ENCODE measurements around the gene DSN1. TPM values are rescaled to one million over a fixed set of nuclear protein-coding genes. Genes with fewer than 3 reads are reported as not detected.

Gene DSN1
- total RNA-seq, 1 donor from 2014 or later, result 18.7 TPM

Other genes with a start within 250 kb of the DSN1 start
- 0.77 and 1.8 TPM in 2 replicates for gene MYL9, start 232.2 kb downstream of the DSN1 start, total RNA-seq
- 17.7 and 29.0 TPM in 2 replicates for gene TGIF2, start 200.2 kb downstream of the DSN1 start, total RNA-seq
- 71.2 and 76.9 TPM in 2 replicates for gene RAB5IF, start 168.0 kb downstream of the DSN1 start, total RNA-seq
- not detected in 2 replicates for gene SLA2, start 127.6 kb downstream of the DSN1 start, total RNA-seq
- 28.3 and 28.9 TPM in 2 replicates for gene NDRG3, start 27.7 kb downstream of the DSN1 start, total RNA-seq
- 0.13 TPM in 2 replicates for gene TLDC2, start 102.4 kb upstream of the DSN1 start, total RNA-seq
- gene SAMHD1, start 177.9 kb upstream of the DSN1 start, total RNA-seq, result 19.1 and 20.5 TPM in 2 replicates

Data from dermis microvascular lymphatic vessel endothelial cell (primary cell).